ENCODE results near the gene CNTN2.

CNTN2 gene

DNA sequence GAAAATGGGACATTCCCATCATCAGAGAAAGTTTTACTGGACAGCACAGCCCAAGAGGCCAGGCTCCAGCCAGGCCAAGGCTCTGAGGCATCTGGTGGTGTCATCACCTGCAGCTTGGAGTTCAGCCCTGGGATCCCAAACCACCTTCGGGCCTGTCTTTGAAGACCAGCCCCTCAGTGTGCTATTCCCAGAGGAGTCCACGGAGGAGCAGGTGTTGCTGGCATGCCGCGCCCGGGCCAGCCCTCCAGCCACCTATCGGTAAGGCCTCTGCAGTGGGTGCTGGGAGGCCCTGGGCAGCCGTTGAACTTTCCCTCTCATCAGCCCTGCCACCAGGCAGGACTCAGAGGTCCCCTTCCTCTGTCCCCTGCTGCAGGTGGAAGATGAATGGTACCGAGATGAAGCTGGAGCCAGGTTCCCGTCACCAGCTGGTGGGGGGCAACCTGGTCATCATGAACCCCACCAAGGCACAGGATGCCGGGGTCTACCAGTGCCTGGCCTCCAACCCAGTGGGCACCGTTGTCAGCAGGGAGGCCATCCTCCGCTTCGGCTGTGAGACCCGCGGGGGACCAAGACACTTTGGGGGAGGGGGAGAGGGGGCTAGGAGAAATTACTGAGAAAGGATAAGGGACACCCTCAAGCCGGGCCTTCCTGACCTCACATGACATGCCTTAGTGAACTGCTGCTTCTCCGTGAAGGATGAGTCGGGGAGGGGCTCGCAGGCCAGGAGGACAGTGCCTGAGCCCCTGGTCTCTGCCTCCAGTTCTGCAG, 15.0 kb downstream of the CNTN2 start:
- DNase-seq, result no peak

GRCh38 chr1:205058853-205059252, 15.8 kb downstream of the CNTN2 start:
- DNase-seq, result no peak

GRCh38 chr1:205059660-205060059, 16.6 kb downstream of the CNTN2 start:
- DNase-seq, result no peak

DNA sequence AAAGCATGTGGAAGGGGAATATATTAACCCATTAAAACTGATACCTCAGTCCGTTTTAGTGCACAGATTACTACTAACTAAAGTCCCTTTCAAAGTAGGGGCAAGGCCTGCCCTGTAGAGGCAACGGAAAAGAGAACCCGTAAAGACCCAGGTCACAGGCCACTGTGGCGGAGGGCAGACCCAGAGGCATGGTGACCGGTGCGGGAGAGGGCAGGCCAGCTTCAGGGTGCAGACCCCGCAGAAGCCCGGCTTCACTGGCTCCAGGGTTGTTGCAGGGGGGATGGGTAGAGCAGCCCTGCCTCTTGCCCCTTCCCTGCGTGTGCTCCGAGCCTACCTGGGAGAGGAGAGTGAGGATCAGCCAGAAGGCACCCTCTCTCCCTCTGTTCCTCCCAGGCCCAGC, 17.7 kb downstream of the CNTN2 start:
- DNase-seq, result no peak

DNA sequence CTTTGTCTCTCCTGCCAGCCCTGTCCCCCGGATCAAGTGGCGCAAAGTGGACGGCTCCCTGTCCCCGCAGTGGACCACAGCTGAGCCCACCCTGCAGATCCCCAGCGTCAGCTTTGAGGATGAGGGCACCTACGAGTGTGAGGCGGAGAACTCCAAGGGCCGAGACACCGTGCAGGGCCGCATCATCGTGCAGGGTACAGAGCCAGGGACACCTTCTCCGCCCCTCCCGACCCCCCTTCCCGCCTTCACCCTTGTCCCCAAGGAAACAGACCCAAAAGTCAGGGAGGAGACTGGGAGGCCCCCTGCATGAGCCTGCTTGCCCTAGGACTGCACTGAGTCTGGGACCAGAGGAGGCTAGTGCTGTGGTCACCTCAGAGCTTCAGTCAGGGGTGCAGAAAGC, 18.2 kb downstream of the CNTN2 start:
- DNase-seq, result no peak

GRCh38 chr1:205061665-205062069, 18.7 kb downstream of the CNTN2 start:
- DNase-seq, result no peak

DNA sequence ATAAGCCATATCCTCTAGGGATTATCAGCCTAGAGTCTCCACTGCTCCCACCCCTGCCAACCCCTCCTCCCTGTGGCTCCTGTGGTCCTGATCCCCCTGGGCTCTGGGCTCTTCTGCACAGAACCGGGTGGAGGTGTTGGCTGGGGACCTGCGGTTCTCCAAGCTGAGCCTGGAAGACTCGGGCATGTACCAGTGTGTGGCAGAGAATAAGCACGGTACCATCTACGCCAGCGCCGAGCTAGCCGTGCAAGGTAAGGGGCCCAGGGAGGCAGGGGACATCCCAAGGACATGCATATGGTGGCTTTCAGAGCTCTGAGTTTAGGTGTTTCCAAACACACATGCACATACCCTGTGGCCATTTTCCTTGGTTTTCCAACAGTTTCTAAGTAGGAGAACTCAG, 19.3 kb downstream of the CNTN2 start:
- no peak for DNase-seq

GRCh38 chr1:205062895-205063294, 19.9 kb downstream of the CNTN2 start:
- DNase-seq, result no peak

- DNase-seq, result no peak
These were observed 21.3 kb downstream of the CNTN2 start for GRCh38 chr1:205064301-205064700.

DNA sequence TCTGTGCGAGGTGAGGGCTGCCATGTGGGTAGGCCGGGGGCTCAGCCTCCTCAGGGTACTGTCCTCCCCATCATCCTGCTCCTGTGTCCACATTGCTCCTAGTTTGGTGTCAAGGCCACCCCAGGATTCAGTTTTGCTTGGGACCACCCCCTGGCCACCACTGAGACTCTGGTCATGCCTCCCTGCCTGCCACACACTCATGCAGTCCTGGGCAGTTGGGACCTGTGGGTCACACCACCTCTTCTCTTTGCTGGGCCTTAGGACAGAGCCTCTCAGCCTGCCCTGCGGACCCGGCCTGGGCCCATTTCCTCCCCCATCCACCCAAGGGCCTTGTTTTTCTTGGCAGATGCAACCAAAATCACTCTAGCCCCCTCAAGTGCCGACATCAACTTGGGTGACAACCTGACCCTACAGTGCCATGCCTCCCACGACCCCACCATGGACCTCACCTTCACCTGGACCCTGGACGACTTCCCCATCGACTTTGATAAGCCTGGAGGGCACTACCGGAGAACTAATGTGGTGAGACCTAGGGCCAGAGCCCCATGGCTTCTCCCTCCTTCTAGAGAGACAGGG, 21.8 kb downstream of the CNTN2 start:
- DNase-seq, result no peak

GRCh38 chr1:205065666-205066065, 22.7 kb downstream of the CNTN2 start:
- no peak for DNase-seq

DNA sequence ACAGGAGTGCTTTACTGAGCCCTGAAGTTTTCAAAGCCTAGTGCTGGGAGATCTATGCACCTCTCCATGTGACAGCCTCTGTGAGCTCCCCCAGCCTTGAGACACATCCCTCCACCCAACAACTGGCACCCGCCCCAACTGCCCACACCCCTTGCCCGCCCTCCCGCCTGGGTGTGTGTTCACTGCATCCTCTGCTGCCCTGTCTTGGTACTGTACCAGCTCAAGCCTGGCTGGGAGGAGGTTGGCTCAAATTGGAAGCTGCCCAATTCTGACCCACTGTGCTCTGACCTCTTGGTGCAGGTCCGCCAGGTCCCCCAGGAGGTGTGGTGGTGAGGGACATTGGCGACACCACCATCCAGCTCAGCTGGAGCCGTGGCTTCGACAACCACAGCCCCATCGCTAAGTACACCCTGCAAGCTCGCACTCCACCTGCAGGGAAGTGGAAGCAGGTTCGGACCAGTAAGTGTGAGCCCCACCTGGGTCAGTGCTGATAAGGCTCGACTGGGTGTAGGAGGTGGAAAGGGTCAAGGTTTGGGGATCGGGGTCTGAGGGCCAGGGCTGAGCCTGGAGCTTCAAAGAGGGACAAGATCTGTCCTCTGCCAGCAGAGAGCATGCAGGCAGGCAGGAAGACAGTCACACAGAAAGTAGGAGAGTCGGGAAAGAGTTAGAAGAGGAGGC, 23.3 kb downstream of the CNTN2 start:
- DNase-seq, result no peak

GRCh38 chr1:205067031-205067430, 24.0 kb downstream of the CNTN2 start:
- DNase-seq, result no peak

GRCh38 chr1:205068001-205068400, 25.0 kb downstream of the CNTN2 start:
- no peak for DNase-seq

DNA sequence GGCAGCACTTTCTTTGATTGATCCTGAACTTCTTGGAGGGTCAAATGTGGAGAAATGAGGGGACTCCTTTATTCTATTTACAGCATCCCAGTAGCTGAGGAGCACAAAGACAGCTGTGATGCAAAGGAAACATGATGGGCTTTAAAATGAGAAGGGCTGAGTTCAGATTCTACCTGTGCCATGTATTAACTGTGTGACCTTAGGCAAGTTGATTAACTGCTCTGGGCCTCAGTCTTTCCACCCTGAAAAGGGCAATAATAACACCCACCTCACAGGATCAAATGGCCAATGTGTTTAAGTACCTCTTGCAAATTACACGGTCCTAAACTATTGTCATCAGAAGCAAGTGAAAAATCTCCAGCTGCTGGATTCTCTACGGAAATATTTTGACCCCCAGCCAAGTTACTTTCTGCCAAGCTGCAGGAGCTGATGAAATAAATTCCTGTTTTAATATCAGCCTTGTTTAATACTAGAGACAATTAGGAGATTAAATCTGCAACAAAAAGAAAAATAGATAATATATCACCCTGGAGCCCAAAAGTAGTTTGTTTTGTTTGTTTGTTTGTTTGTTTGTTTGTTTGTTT, 25.5 kb downstream of the CNTN2 start:
- no peak for DNase-seq

- no peak for DNase-seq
These were observed 26.5 kb downstream of the CNTN2 start for GRCh38 chr1:205069371-205070125.

GRCh38 chr1:205071028-205071409, 28.0 kb downstream of the CNTN2 start:
- no peak for DNase-seq

DNA sequence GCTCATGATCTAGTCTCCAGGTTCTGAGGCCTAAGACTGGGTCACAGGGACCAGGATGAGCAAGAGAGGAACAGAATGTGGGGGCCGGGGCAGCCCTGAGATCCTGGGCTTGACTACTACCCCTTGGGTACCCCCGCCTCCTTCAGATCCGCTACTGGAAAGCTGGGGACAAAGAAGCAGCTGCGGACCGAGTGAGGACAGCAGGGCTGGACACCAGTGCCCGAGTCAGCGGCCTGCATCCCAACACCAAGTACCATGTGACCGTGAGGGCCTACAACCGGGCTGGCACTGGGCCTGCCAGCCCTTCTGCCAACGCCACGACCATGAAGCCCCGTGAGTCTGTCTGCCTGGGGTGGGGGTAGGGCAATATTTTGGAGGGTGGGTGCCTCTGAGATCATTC, 28.8 kb downstream of the CNTN2 start:
- no peak for DNase-seq

DNA sequence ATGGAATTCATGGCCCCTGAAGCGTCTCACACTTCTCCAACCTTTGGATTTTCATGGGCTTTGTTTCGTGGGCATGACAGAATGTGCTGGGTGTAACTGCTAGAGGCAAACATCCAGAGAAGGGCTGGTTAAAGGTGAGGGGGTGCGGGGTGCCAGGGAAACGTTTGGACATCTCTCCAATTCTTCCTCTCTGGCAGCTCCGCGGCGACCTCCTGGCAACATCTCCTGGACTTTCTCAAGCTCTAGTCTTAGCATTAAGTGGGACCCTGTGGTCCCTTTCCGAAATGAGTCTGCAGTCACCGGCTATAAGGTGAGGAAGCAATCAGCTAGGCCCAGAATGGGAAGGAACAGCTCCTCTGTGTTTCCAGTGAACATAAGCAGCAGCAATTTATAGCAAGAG, 29.3 kb downstream of the CNTN2 start:
- no peak for DNase-seq

DNA sequence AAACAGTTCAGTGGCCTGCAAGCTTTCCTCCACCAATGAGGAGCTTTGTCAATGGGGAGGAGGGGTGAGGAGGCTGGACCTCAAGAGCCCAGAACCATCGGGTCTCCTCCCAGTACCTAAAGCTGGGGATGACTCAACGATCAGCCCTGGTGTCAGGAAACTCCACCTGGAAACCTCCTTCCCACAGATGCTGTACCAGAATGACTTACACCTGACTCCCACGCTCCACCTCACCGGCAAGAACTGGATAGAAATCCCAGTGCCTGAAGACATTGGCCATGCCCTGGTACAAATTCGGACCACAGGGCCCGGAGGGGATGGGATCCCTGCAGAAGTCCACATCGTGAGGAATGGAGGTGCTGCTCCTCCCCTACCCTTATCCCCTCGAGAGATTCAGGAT, 29.9 kb downstream of the CNTN2 start:
- DNase-seq, result no peak

- DNase-seq, result no peak
These were observed 30.5 kb downstream of the CNTN2 start for GRCh38 chr1:205073511-205073910.

DNA sequence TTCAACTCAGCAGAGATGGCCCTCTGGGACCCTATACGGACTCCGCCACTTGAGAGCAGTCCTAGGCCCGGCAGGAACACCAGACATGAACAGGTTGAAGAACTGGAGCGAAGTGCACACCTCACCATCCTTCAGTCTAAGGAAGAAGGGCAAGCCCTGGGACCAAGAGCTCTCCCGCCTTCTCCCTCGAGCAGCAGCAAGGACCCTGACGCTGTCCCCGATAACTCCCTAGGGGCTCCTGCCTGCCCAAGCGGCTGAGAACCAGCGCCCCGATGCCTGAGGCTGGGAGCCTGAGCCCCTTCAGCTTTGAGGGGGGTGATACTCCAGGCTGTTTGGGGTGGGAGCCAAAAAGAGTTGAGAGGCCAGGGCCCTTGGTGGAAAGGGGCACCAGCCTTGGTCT, 31.1 kb downstream of the CNTN2 start:
- DNase-seq, result no peak

DNA sequence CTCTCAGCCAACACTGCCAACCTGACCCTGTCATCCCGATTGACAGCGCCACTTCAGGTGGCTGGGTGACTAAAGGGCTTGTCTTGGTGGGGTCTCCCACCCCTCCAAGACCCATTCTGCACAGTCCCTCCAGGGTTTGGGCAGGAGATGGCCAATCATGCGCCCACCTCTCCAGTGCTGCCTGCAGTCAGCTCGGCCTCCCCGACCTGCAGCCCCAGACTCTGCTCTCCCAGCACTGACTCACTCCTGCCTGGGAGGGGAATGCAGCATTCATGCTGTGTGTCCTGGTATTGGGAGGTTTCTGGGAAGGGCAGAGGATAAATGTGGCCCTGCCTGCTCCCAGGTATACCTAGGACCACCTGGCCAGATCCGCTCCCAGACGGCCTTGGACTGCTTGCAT, 31.5 kb downstream of the CNTN2 start:
- DNase-seq, result no peak

All from GF-D8 (cell line).